Activated T-helper 1 cell treated with anti-CD3 and anti-CD28 coated beads, Interleukin-12 subunit alpha, Interleukin-12 subunit beta, Interleukin-2, Interleukin-4 antibody, amounts not matched to agents 30 ng/mL and 10 ng/mL and 1 ng/mL, durations not matched to agents 14 hours and 24 hours and 36 hours (primary cell): Measurements from ENCODE around the gene MAP2K5. TPM values are rescaled to one million over a fixed set of nuclear protein-coding genes. Genes with fewer than 3 reads are reported as not detected.
"Not testable (repeated sequence)": the region's sequence is repeated elsewhere in the genome, so short reads cannot be mapped to it uniquely, and the experiment has no call there.

Source experiments
- DNase-seq: peaks from one replicate; pipeline ENCODE4 v3.0.0; 2021; ENCODE audit warnings: low spot score
- H3K27ac Mint-ChIP-seq: one replicate; pipeline ENCODE4 v1.8.0; 2021; ENCODE audit warnings: mild to moderate bottlenecking, mixed read lengths
- H3K27me3 Mint-ChIP-seq: one replicate; pipeline ENCODE4 v1.8.0; 2022; ENCODE audit warnings: mild to moderate bottlenecking, moderate library complexity, mixed read lengths; ENCODE audit not compliant: insufficient read depth
- H3K36me3 Mint-ChIP-seq: one replicate; pipeline ENCODE4 v1.8.0; 2021; ENCODE audit warnings: low read depth, mixed read lengths
- H3K4me1 Mint-ChIP-seq: one replicate; pipeline ENCODE4 v1.8.0; 2021; ENCODE audit warnings: low read depth, mixed read lengths
- H3K4me3 Mint-ChIP-seq: one replicate; pipeline ENCODE4 v1.8.0; 2021; ENCODE audit warnings: mild to moderate bottlenecking, moderate library complexity, mixed read lengths
- H3K9me3 Mint-ChIP-seq: one replicate; pipeline ENCODE4 v1.8.0; 2021; ENCODE audit warnings: mixed read lengths
- intact Hi-C: fragments of 100-400 bp; cut with micrococcal nuclease; formaldehyde crosslinking; loops from one replicate; pipeline ENCODE4 v1.15.1; 2024
- total RNA-seq: library from RNA; stranded (reverse); gene quantifications from 2 replicates; pipeline ENCODE4 v1.2.3, GENCODE V29; 2022

Gene MAP2K5
- total RNA-seq, 1 donor from 2014 or later, result 22.1 TPM

DNA sequence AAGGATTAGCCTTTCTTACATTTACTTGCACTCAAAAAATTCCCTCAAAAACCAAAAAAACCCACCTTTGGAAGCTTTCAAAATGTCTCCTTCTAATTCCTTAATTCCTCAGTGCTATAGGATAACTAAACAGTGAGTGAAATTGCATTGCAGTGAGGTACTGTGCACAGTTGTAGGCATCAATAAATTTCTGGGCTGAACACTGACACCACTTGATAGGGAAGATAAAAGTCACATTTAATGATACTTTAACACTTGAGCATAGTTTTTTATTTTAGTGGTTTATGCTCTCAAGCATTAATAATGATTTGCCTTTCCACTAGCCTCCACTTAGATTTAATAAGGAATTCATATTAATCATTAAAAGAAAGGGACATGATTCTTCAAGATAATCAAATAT lies 52.3 kb downstream of the MAP2K5 start:
- Mint-ChIP-seq H3K4me3 (no peak overlapping the region), H3K4me1 (no peaks in the 10 kb centered on the region), H3K36me3 (peaks cover 12% of the 10 kb centered on the region), H3K9me3 (no peaks in the 10 kb centered on the region), H3K27me3 (no peaks in the 10 kb centered on the region), H3K27ac (no peak overlapping the region)
- DNase-seq, result no peak
- intact Hi-C loops, result no loop called here

DNA sequence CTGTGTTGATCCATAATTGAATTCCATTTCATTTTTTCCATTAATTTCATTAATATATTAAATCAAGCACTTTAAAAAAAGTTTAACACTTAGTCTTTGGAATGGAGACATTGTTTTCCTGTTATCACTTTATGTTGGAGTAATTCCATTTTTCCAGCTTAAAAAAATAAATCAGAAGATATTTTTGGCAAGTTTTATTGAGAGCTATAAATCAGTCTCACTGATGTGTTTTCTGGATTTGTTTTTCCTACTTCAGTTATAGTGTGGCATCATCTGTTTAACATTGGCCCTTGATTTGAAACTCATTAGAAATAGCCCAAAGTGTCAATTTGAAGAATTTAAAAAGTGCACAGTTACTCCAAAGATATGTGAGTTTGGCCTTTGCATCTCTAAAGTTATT lies 53.1 kb downstream of the MAP2K5 start:
- H3K4me3 Mint-ChIP-seq, result no peak overlapping the region

GRCh38 chr15:67601073-67601472 lies 58.6 kb downstream of the MAP2K5 start:
- Mint-ChIP-seq H3K4me1 (no peaks in the 10 kb centered on the region), H3K36me3 (peaks cover 6% of the 10 kb centered on the region), H3K27me3 (no peaks in the 10 kb centered on the region), H3K9me3 (no peaks in the 10 kb centered on the region), H3K27ac (no peak overlapping the region), H3K4me3 (no peak overlapping the region)
- intact Hi-C loops, result no loop called here
- DNase-seq, result no peak

More for the DNA sequence above, 53.1 kb downstream of the MAP2K5 start:
- H3K9me3 Mint-ChIP-seq, result no peaks in the 10 kb centered on the region
- H3K36me3 Mint-ChIP-seq, result peaks cover 12% of the 10 kb centered on the region
- H3K27ac Mint-ChIP-seq, result no peak overlapping the region
- H3K27me3 Mint-ChIP-seq, result no peaks in the 10 kb centered on the region
- no peaks in the 10 kb centered on the region for H3K4me1 Mint-ChIP-seq
- no peak for DNase-seq
- intact Hi-C loops, result no loop called here

GRCh38 chr15:67603063-67603462 lies 60.6 kb downstream of the MAP2K5 start:
- Mint-ChIP-seq H3K9me3 (no peaks in the 10 kb centered on the region), H3K4me1 (no peaks in the 10 kb centered on the region), H3K36me3 (peaks cover 5% of the 10 kb centered on the region), H3K4me3 (no peak overlapping the region), H3K27ac (no peak overlapping the region), H3K27me3 (peaks cover 2% of the 10 kb centered on the region)
- intact Hi-C loops, result no loop called here
- DNase-seq, result no peak

GRCh38 chr15:67605871-67606270 lies 63.4 kb downstream of the MAP2K5 start:
- H3K27ac Mint-ChIP-seq, result no peak overlapping the region

DNA sequence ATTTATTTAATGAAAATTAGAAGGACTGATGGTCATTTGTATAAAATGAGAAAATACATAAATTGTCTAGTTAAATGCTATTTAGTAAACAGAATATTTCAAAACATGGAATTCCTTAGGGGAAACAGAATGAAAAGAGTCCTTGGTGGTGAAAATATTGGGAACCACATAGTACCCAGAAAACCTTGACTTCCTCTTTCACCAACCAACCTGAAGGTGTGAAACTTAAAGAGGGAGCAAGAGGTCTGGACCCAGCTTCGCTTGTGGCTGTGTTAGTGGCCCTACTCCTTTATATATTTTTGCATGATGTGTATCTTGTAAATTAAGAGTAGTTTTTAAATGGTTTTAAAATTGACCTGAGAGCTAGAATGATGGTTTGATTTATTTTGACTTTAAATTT lies 64.2 kb downstream of the MAP2K5 start:
- no peaks in the 10 kb centered on the region for H3K9me3 Mint-ChIP-seq
- H3K27me3 Mint-ChIP-seq, result peaks cover 2% of the 10 kb centered on the region
- no peak overlapping the region for H3K4me3 Mint-ChIP-seq
- no peak for DNase-seq
- H3K27ac Mint-ChIP-seq, result no peak overlapping the region
- peaks cover 2% of the 10 kb centered on the region for H3K36me3 Mint-ChIP-seq
- no peaks in the 10 kb centered on the region for H3K4me1 Mint-ChIP-seq
- intact Hi-C loops, result no loop called here

More at GRCh38 chr15:67605871-67606270, 63.4 kb downstream of the MAP2K5 start:
- Mint-ChIP-seq H3K36me3 (peaks cover 5% of the 10 kb centered on the region), H3K9me3 (no peaks in the 10 kb centered on the region), H3K27me3 (peaks cover 2% of the 10 kb centered on the region), H3K4me3 (no peak overlapping the region), H3K4me1 (no peaks in the 10 kb centered on the region)
- DNase-seq, result no peak
- intact Hi-C loops, result no loop called here

GRCh38 chr15:67607329-67607728 lies 64.8 kb downstream of the MAP2K5 start:
- H3K27me3 Mint-ChIP-seq, result peaks cover 2% of the 10 kb centered on the region
- no peak overlapping the region for H3K27ac Mint-ChIP-seq
- DNase-seq, result no peak
- H3K4me3 Mint-ChIP-seq, result no peak overlapping the region
- H3K9me3 Mint-ChIP-seq, result no peaks in the 10 kb centered on the region
- peaks cover 4% of the 10 kb centered on the region for H3K36me3 Mint-ChIP-seq
- intact Hi-C loops, result no loop called here
- H3K4me1 Mint-ChIP-seq, result no peaks in the 10 kb centered on the region

GRCh38 chr15:67607959-67608637 lies 65.6 kb downstream of the MAP2K5 start:
- Mint-ChIP-seq H3K36me3 (peaks cover 4% of the 10 kb centered on the region), H3K9me3 (no peaks in the 10 kb centered on the region), H3K4me3 (no peak overlapping the region), H3K4me1 (no peaks in the 10 kb centered on the region), H3K27ac (no peak overlapping the region), H3K27me3 (peaks cover 2% of the 10 kb centered on the region)
- intact Hi-C loops, result no loop called here
- DNase-seq, result no peak

DNA sequence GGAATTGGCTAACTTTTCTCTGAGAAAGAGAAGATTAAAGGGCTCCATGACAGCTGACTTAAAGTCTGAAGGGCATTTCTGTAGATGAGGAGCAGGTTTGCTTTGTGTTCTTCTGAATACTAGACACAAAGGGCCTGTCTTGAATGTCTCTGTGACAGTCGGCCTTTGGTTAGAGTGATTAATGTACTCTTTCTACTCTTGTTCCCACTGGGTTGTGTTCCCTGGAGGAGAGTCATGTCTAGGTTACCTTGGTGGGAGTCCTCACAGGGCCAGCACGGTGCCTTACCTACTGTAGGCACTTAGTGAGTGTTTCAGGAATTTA lies 66.1 kb downstream of the MAP2K5 start:
- Mint-ChIP-seq H3K36me3 (peaks cover 4% of the 10 kb centered on the region), H3K27me3 (peaks cover 2% of the 10 kb centered on the region), H3K4me1 (no peaks in the 10 kb centered on the region), H3K9me3 (no peaks in the 10 kb centered on the region), H3K4me3 (no peak overlapping the region), H3K27ac (no peak overlapping the region)
- no peak for DNase-seq
- intact Hi-C loops, result no loop called here

- intact Hi-C loops, result no loop called here
- no peak for DNase-seq
- Mint-ChIP-seq H3K27ac (no peak overlapping the region), H3K4me3 (no peak overlapping the region), H3K27me3 (no peaks in the 10 kb centered on the region), H3K9me3 (no peaks in the 10 kb centered on the region), H3K36me3 (peaks cover 4% of the 10 kb centered on the region), H3K4me1 (no peaks in the 10 kb centered on the region)
These were observed 69.2 kb downstream of the MAP2K5 start for GRCh38 chr15:67611370-67612369.

- Mint-ChIP-seq H3K27ac (no peak overlapping the region), H3K36me3 (peaks cover 2% of the 10 kb centered on the region)
These were observed 70.7 kb downstream of the MAP2K5 start for GRCh38 chr15:67613211-67613610.

GRCh38 chr15:67613708-67614107 lies 71.2 kb downstream of the MAP2K5 start:
- intact Hi-C loops, result no loop called here
- peaks cover 2% of the 10 kb centered on the region for H3K36me3 Mint-ChIP-seq
- no peaks in the 10 kb centered on the region for H3K4me1 Mint-ChIP-seq

More at GRCh38 chr15:67613211-67613610, 70.7 kb downstream of the MAP2K5 start:
- Mint-ChIP-seq H3K27me3 (no peaks in the 10 kb centered on the region), H3K4me1 (no peaks in the 10 kb centered on the region), H3K4me3 (no peak overlapping the region), H3K9me3 (no peaks in the 10 kb centered on the region)
- intact Hi-C loops, result no loop called here
- DNase-seq, result no peak

GRCh38 chr15:67615131-67615534 lies 72.6 kb downstream of the MAP2K5 start:
- DNase-seq, H3K4me1 Mint-ChIP-seq, H3K9me3 Mint-ChIP-seq, H3K36me3 Mint-ChIP-seq, H3K27ac Mint-ChIP-seq, H3K4me3 Mint-ChIP-seq, intact Hi-C loops, H3K27me3 Mint-ChIP-seq: not testable (repeated sequence)

More at GRCh38 chr15:67613708-67614107, 71.2 kb downstream of the MAP2K5 start:
- DNase-seq, result no peak
- Mint-ChIP-seq H3K4me3 (no peak overlapping the region), H3K27ac (no peak overlapping the region), H3K9me3 (no peaks in the 10 kb centered on the region), H3K27me3 (no peaks in the 10 kb centered on the region)
